ENCODE data around the gene FUT7.

Gene FUT7

GRCh38 chr9:136983656-136984314 lies 48.1 kb downstream of the FUT7 start:
- no peak overlapping the region for H3K9ac ChIP-seq (ENCODE audit: low read length)
- no peaks in the 10 kb centered on the region for H3K36me3 ChIP-seq (ENCODE audit: control insufficient read depth, insufficient read depth, low read length)
- peaks cover 22% of the 10 kb centered on the region; the same call in 1 of the 2 replicates for H3K27me3 ChIP-seq (ENCODE audit: control insufficient read depth, insufficient read depth, low read length)
- H3K4me3 ChIP-seq (ENCODE audit: low read depth, low read length): no peak overlapping the region
- H3K27ac ChIP-seq (ENCODE audit: low read depth, low read length): no peak overlapping the region
- no peaks in the 10 kb centered on the region for H3K9me3 ChIP-seq (ENCODE audit: control insufficient read depth, insufficient read depth, low read depth, low read length)
- peaks cover 4% of the 10 kb centered on the region for H3K4me1 ChIP-seq (ENCODE audit: control insufficient read depth, insufficient read depth, low read length)

GRCh38 chr9:136983167-136983566 lies 48.7 kb downstream of the FUT7 start:
- Histone ChIP-seq H3K9ac (ENCODE audit: low read length) (no peak overlapping the region), H3K27me3 (ENCODE audit: control insufficient read depth, insufficient read depth, low read length) (peaks cover 22% of the 10 kb centered on the region; the same call in 1 of the 2 replicates), H3K27ac (ENCODE audit: low read depth, low read length) (no peak overlapping the region), H3K4me1 (ENCODE audit: control insufficient read depth, insufficient read depth, low read length) (peaks cover 4% of the 10 kb centered on the region), H3K36me3 (ENCODE audit: control insufficient read depth, insufficient read depth, low read length) (no peaks in the 10 kb centered on the region), H3K4me3 (ENCODE audit: low read depth, low read length) (no peak overlapping the region), H3K9me3 (ENCODE audit: control insufficient read depth, insufficient read depth, low read depth, low read length) (no peaks in the 10 kb centered on the region)

DNA sequence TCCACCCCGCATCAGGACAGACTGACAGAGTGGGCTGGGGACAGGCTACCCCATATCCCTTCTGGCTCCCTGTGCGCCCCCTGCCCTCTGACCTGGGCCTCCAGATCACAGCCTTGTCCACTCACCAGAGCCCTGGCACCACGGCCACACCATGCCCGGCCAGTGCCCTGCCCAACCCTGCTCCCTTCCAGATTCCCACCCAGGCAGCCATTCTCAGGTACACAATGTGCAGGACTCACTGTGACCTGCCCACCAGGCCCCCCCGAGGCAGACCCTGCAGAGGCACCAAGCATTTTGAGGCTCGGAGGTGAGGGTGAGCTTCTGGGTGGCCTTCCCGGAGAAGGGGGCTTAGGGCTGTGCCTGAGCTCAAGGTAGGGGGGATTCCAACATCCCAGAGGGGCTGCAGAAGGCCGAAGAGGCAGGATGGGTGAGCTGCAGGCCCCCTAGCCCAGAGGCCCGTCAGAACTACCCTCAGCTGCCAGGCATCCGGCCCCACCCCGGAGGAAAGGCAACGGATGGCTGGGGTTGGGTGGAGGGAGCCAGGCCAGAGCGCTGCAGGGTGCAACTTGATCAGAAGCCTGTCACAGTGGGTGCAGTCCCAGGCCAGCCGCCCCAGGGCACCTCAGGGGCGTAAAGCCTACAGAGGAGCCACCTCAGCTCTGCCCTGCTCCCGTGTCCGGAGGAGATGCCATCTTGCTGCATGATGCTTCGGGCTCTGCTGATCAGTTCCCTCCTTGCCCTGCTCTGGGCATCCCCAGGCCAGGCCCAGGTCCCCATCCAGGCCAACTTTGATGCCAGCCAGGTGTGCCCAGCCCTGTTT lies 49.4 kb downstream of the FUT7 start, which contains the start of gene LCNL1:
LCNL1 (plus strand) TSS at position 762 of the 820 bp plus-strand sequence. CDS start 594 bp downstream, outside the sequence.
- Histone ChIP-seq H3K36me3 (ENCODE audit: control insufficient read depth, insufficient read depth, low read length) (no peaks in the 10 kb centered on the region), H3K4me3 (ENCODE audit: low read depth, low read length) (no peak within 1 kb of the TSS), H3K27ac (ENCODE audit: low read depth, low read length) (no peak within 1 kb of the TSS), H3K4me1 (ENCODE audit: control insufficient read depth, insufficient read depth, low read length) (peaks cover 5% of the 10 kb centered on the region), H3K9me3 (ENCODE audit: control insufficient read depth, insufficient read depth, low read depth, low read length) (no peaks in the 10 kb centered on the region), H3K9ac (ENCODE audit: low read length) (no peak within 1 kb of the TSS), H3K27me3 (ENCODE audit: control insufficient read depth, insufficient read depth, low read length) (peaks cover 24% of the 10 kb centered on the region)

DNA sequence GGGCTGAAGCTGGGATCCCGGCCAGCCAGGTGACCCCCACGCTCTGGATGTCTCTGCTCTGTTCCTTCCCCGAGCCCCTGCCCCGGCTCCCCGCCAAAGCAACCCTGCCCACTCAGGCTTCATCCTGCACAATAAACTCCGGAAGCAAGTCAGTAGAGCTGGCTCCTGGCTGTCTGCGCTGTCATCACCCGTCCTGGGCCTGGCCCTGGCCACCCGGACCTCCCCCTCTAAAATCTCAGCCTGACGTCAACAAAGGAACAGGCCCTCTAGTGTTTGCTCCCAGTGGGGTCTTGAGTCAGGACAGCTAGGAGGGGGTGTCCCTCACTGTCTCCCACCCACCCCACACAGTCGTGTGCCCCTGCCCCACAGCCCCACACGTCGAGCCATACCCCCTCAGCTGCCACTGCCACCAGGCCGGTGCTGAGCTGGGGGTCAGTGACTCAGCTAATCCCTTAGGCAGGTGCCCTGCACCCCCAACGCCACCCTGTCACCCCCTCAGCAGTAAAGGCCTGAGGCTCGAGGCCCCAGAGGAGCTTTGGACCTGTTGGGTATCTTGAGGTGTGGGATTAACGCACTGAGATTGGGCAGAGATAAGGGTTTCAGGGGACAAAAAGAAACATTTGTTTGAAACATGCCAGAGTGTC lies 50.2 kb downstream of the FUT7 start:
- H3K9ac ChIP-seq (ENCODE audit: low read length): no peak overlapping the region
- peaks cover 10% of the 10 kb centered on the region for H3K4me1 ChIP-seq (ENCODE audit: control insufficient read depth, insufficient read depth, low read length)
- no peak overlapping the region for H3K4me3 ChIP-seq (ENCODE audit: low read depth, low read length)
- peaks cover 31% of the 10 kb centered on the region for H3K27me3 ChIP-seq (ENCODE audit: control insufficient read depth, insufficient read depth, low read length)
- H3K9me3 ChIP-seq (ENCODE audit: control insufficient read depth, insufficient read depth, low read depth, low read length): no peaks in the 10 kb centered on the region
- H3K27ac ChIP-seq (ENCODE audit: low read depth, low read length): no peak overlapping the region
- H3K36me3 ChIP-seq (ENCODE audit: control insufficient read depth, insufficient read depth, low read length): no peaks in the 10 kb centered on the region

GRCh38 chr9:136980669-136981478 lies 51.0 kb downstream of the FUT7 start:
- Histone ChIP-seq H3K9ac (ENCODE audit: low read length) (no peak overlapping the region), H3K27me3 (ENCODE audit: control insufficient read depth, insufficient read depth, low read length) (peaks cover 27% of the 10 kb centered on the region), H3K36me3 (ENCODE audit: control insufficient read depth, insufficient read depth, low read length) (no peaks in the 10 kb centered on the region), H3K27ac (ENCODE audit: low read depth, low read length) (no peak overlapping the region), H3K4me1 (ENCODE audit: control insufficient read depth, insufficient read depth, low read length) (peaks cover 10% of the 10 kb centered on the region), H3K9me3 (ENCODE audit: control insufficient read depth, insufficient read depth, low read depth, low read length) (no peaks in the 10 kb centered on the region), H3K4me3 (ENCODE audit: low read depth, low read length) (no peak overlapping the region)

Data from HUES6 (cell line).